SH-SY5Y (cell line): Measurements from ENCODE around the gene HM13.

Experiments
- GATA2 ChIP-seq: IDR thresholded peaks from 2 replicates; pipeline ENCODE4 v1.6.1; 2011; ENCODE audit warnings: mild to moderate bottlenecking, low read depth, low read length
- GATA3 ChIP-seq: IDR thresholded peaks from 2 replicates; pipeline ENCODE4 v1.6.1; 2011; ENCODE audit warnings: low read depth, mild to moderate bottlenecking, low read length, moderate library complexity

- TF ChIP-seq GATA3 (no peak), GATA2 (no peak)
Observed at GRCh38 chr20:31573555-31574321, 59.5 kb downstream of the HM13 start.
